SK-N-MC (cell line): Measurements from ENCODE around the gene MTARC2.

Source experiments
- EZH2 ChIP-seq: fragments of 200-600 bp; sonication (generic); IDR thresholded peaks from one replicate; pipeline ENCODE4 v1.6.1; 2017; ENCODE audit warnings: antibody characterized with exemption
- FOXP2 ChIP-seq: optimal IDR thresholded peaks from 2 replicates; pipeline ENCODE3; 2011; ENCODE audit warnings: mild to moderate bottlenecking, moderate library complexity; ENCODE audit not compliant: insufficient read depth; ENCODE audit errors: extremely low read length, control extremely low read depth

GRCh38 chr1:220813013-220813412 is 64.9 kb downstream of the MTARC2 start:
- no peak for TF ChIP-seq FOXP2
- no peak for TF ChIP-seq EZH2
